SIG-M5 treated with dmso at 0.1 percent for 504 hours (cell line): ENCODE measurements around the gene SLBP.

Experiments
- DNase-seq: peaks from one replicate; lab custom pipeline; 2025; ENCODE audit not compliant: unreplicated experiment; lab: John Stamatoyannopoulos, UW

Gene SLBP

DNA sequence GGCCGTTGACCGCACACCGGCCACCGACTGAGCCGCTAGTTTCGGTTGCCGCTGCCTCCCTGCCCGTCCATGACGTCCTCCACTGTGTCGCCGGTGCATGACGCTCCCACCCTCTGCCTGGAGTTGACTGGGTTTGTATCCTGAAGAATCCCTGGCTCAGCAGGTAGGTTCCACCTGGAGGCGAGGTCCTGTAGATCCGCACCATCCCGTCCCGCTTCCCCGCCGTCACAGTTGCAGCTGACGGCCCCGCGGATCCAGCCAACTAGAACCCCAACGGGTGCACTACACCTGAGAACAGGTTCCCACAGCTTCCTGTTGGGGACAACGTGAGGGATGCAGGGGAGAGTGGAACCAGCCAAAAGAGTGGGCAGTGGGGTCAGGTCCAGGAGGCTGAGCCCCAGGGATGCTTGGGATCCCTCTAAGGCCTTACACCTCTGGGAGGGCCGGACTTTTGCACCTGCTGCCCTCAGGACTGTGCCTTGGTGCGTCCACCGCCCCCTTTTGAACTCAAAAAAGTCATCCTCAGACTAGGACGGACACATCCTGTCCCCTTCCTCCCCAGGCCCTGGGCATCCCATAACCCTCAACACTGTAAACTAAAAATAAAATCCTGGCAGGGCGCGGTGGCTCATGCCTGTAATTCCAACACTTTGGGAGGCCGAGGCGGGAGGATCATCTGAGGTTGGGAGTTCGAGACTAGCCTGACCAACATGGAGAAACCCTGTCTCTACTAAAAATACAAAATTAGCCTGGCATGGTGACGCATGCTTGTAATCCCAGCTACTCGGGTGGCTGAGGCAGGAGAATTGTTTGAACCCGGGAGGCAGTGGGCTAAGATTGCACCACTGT is 1.1 kb upstream of the SLBP start:
- DNase-seq = peak; percentile 40

DNA sequence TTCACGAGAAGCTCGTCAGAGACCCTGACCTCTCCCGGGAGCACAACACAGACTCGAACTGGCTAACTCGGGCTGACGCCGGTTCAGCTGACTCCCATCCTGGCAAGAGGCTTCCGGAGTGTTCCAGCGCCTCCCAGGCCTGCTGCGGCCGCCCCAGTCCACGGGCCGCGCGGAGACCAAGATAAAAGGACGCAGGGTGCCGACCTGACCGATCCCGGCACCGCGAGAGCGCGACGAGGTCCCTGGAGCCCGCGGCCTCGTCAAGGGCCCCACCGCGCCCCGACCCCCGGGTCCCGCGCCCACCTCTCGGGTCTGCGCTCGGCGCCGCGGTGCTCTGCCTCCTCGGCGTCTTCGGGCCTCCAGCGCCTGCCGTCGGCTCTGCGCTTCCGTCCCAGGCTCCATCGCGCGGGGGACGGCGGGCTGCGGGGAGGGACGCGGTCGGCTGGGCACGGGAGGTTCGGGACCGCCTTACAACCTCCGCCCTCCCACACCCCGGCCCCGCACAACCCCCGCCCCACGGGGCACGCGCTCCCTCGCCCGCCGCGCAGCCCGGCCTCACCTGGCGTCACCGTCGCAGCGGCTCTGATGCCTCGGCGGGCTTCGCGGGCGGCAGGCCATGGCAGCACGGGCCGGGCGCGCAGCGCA is 426 bp downstream of the SLBP start:
- peak; percentile 44 for DNase-seq

DNA sequence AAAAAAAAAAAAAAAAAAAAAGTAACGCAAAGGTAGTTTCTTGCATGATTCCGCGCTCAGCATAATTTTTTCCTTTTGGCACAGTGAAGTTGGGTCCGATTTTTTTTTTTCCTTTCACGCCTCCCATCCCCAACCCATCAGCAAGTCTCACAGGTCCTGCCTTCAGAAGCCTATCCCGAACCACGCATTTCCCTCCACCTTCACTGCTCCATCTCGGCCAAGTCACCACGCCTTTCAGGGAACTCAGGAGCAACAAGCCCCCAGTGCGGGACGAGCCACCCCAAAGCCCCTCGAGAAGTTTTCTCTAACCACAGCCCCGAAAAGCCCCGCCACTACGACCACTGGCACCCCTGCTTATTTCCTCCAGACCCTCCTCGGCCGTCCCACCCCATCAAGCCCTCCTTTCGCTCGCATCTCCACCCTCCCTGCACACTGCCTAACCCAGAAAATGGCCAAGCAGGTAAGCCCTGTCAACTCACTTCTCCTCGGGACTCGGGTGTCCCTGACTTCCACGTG is 1.0 kb downstream of the SLBP start:
- DNase-seq = no peak

DNA sequence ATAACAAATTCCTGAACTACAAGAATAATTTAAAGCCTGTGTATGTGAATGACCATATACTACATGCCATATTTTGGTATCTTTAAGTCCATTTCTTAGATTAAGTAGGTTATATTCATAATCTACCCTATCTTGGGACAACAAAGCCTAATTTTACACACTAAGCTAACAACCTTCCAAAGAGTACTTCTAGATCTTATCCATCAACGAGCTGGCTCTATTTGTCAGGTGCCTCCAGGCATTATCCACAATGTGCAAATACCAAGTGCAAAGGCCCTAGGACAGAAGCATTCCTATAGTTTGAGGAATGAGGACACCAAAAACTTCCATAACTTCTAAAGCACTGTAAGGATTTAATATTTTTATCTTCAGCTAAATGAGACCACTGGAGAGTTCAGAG is 3.5 kb downstream of the SLBP start:
- DNase-seq = no peak

DNA sequence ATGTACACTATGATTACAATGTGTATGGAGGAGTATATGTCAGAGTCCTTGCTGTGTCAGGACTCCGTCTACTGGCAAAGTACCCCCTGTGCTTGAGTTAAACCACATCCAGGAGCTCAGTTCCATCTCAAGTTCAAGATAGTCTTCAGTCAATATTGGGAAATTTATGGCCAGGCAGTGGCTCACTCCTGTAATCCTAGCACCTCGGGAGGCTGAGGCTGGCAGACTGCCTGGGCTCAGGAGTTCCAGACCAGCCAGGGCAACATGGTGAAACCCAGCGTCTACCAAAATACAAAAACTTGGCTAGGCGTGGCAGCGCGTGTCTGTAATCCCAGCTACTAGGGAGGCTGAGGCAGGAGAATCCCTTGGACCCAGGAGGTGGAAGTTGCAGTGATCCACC is 5.8 kb downstream of the SLBP start:
- no peak for DNase-seq

- DNase-seq = no peak
Observed at GRCh38 chr4:1705732-1706131, 6.4 kb downstream of the SLBP start.

DNA sequence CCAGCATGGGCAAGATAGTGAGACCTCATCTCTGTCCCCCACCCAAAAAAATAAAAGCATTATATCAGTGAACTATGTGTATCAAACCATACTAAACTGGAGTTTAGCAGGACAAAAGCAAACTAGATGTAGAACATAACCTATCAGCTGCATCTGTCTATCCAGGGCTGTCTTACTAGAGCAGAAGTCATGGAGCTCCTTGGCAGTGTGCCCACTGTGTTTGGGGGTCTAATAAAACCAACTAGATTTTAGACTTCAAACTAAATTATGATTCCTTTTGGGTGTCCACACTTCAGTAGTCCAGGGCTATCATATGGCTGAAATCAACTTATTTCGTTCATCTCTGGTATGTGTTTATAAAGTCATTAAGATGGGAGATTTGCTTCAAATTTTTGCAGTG is 8.3 kb downstream of the SLBP start:
- DNase-seq = no peak

DNA sequence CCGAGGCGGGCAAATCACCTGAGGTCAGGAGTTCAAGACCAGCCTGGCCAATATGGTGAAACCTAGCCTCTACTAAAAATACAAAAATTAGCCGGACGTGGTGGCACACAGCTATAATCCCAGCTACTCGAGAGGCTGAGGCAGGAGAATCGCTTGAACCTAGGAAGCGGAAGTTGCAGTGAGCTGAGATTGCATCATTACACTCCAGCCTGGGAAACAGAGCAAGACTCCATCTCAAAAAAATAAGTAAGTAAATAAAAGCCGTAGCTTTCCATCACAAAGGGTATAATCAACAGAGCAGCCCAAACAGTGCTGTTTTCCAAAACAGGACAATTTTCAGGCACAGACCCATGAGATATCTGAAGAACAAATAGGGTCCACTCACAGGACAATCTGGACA is 10.4 kb downstream of the SLBP start:
- DNase-seq = peak; percentile 49

- DNase-seq = no peak
Observed at GRCh38 chr4:1695913-1696312, 16.2 kb downstream of the SLBP start.

DNA sequence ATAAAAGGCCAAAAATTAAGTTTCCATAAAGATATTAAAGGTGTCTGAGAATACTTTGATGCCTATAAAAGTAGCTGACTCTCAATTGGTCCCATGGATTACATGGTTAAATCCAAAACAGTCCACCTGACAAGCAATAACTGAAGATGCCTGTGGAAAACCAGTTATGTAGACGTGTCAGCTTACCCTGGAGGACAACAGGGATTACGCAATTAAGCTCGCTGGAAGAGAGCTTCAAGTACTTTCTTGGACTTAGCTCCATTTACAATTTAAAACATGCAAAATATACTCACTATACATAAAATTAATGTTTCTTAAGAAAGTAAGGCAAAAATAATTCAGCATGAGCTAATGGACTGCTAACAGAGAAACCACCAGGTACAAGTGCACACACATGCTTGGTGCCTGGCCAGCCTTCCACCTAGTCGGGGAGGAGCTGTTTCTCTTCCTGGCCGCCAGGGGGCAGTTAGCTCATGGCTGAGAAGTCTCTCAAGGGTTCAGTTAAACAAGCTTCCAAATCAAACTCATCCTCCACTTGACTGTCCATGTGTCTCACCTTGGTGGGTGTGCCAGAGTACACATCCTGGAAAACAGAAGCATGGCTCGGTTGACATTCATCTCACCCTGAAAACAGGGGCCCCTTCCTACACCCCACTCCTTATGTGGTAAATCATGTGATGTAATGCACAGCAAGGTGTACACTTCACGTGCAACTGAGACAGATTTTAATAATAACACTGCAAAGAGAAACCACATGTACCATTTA is 18.8 kb downstream of the SLBP start:
- DNase-seq = peak; percentile 63

DNA sequence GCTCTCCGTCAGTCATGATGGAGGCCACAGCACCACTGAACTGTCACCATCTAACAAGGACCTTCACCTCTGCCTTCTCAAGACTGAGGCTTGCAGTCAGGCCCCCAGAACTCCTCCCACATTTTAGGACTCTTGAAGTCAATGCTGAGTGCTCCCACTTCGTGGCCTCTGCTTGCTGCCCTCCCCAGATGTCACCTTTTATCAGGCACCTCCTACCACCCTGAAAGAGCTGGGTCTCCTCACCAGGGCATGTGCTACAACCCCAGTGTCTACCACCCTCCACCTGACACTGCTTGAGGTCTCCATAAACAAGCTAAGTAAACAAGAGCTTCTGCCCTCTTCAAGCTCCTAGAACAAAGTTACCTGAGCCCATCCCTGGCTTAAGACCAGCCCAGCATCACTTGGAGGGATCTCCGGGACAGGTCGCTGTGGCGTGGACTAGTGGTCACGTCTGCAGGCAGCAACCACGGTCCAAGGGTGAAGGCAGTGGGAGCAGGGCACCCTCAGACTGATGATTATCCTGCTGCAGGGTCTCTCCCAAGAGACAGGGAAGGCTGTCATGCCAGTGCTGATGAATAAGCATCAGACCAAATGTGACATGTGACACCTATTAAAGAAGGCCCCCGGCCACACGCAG is 20.3 kb downstream of the SLBP start:
- DNase-seq = no peak

GRCh38 chr4:1690698-1691097 is 21.4 kb downstream of the SLBP start:
- DNase-seq = no peak

DNA sequence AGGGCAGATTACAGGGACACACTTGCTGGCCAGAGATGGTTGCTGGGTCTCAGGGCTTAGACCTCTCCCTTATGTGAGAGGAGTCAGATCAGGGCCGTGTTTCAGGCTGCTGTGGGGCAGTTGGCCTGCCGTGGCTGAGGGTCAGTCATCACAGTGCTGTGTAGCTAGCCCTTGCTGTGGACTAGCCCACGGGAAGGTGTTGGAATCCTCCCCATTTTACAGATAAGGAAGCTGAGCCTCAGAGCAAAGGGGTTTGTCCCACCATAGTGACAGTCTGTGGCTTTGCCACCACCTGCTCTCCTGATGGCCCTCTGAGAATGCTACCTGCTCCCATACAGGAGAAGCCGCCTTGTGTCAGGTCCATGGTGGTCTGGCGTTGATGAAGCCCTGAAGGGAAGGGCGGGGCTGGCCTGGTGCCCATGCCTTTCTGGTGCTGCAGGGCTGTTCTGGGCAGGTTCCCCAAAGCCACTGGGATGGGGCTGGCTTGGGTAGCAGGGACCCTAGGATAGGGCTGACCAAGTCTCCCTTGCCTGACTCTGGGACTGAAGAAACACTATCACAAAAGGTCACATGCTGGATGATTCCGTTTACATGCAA is 25.6 kb downstream of the SLBP start:
- no peak for DNase-seq

- DNase-seq = no peak
Observed at GRCh38 chr4:1685235-1686150, 26.6 kb downstream of the SLBP start.

DNA sequence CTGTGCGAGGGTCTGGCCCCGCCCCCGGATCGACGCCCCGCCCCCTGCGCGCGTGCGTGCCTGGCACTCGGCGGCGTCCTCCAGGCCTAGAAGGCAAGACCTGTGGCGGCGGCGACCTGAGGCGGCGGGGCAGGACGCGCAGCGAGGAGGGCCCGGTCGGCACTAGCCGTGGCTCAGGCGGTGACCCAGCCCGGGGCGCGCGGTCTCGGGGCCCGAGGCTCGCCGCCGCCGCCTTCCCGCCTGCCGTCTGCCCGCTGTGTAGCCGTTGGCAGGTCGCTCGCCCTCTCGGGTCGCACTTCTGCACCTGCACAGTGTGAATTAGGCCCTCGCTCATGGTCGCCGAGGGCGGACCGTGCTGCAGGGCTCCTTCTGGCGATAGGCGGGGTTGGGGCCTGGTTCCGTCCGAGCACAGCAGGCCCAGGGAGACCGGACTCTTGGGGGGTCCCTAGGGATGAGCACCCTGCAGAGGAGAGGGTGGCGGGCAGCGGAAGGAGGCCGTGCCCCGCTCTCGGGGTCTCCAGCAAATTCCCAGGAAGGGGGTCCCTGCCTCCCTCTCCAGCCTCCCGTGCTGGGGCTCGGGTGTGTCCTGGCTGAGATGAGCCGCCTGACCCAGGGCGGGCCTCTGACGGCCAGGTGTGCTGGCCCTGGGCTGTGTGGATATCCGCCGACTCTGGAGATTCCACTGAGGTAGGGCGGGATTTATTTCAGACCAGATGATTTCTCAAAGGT is 27.4 kb downstream of the SLBP start:
- DNase-seq = no peak

GRCh38 chr4:1683736-1684505 is 28.2 kb downstream of the SLBP start, which contains the start of gene FAM53A:
TSS of gene FAM53A (minus strand) at chr4:1684313. CDS start at chr4:1668741, 15,572 bp downstream.
- DNase-seq = peak; percentile 65

DNA sequence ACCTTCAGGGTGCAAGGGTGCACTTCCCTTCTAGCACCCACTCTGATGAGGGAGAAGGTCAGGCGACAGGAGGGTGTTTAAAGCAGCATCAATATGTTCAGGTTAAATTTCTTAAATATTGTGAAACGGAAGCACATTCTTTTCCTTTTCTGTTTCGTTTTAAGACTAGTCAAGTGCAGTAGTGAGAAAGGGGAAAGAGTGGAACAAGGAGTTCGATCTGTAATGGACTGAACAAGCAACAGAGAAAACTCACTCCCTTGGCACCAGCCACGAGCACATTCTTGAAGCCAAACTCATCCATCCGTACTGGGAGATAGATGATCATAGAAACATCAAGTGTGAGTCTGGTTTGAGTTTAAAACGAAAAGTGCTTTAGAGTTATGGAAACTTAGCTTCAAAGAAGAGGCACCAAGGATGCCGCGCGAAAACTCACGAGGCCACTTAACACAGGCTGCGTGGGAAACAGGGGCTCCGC is 28.8 kb downstream of the SLBP start:
- DNase-seq = peak; percentile 10

GRCh38 chr4:1682860-1683259 is 29.3 kb downstream of the SLBP start:
- DNase-seq = no peak
